ENCODE measurements around the gene SLC6A4. TPM values are rescaled to one million over a fixed set of nuclear protein-coding genes. Genes with fewer than 3 reads are reported as not detected.
"Not testable (repeated sequence)": the region's sequence is repeated elsewhere in the genome, so short reads cannot be mapped to it uniquely, and the experiment has no call there.

The SLC6A4 gene
- total and polyA plus RNA-seq, 2 of the 8 experiments (the other 6 are each of a cell fraction or from before 2014, with no cell fraction given): 0.09 to 0.33 TPM

GRCh38 chr17:30200656-30201055, 34.8 kb downstream of the SLC6A4 start:
- not testable (repeated sequence) for H3K4me3 ChIP-seq (ENCODE audit: extremely low read depth in 1 of 4, insufficient read depth in 2 of 4, low read depth in 3 of 4, low read length in 4 of 4); H3K79me2 ChIP-seq (ENCODE audit: control insufficient read depth in 1 of 2, insufficient read depth in 2 of 2, low read length in 2 of 2); H2AK5ac ChIP-seq (ENCODE audit: low read depth, low read length); H3K4me2 ChIP-seq (ENCODE audit: insufficient read depth in 1 of 2, low read depth in 2 of 2, low read length in 2 of 2); H2BK5ac ChIP-seq (ENCODE audit: low read depth, low read length); H2BK15ac ChIP-seq (ENCODE audit: low read length); H4K5ac ChIP-seq (ENCODE audit: insufficient read length, low read depth, low read length); H3K9ac ChIP-seq (replicated peaks in 1 of 4; ENCODE audit: extremely low read depth in 1 of 4, low read depth in 3 of 4, low read length in 3 of 4); H2BK120ac ChIP-seq (replicated peaks; ENCODE audit: low read depth, low read length); H3K14ac ChIP-seq (ENCODE audit: insufficient read length); H3K56ac ChIP-seq (replicated peaks; ENCODE audit: insufficient read length, low read depth, low read length); H3K79me1 ChIP-seq (ENCODE audit: low read depth, low read length); H2BK12ac ChIP-seq (ENCODE audit: low read depth, low read length); H3K9me3 ChIP-seq (ENCODE audit: insufficient read depth in 2 of 2, low read depth in 1 of 2, low read length in 1 of 2); H3K27ac ChIP-seq (ENCODE audit: low read depth, low read length); H2AFZ ChIP-seq (ENCODE audit: low read length); H4K91ac ChIP-seq (replicated peaks; ENCODE audit: insufficient read length, low read length); H3K23me2 ChIP-seq (ENCODE audit: low read depth, low read length); H3K27me3 ChIP-seq (replicated peaks in 1 of 4; ENCODE audit: control insufficient read depth in 3 of 4, extremely low read depth in 1 of 4, insufficient read depth in 3 of 4, low read length in 3 of 4); H3K36me3 ChIP-seq (ENCODE audit: control insufficient read depth in 2 of 4, insufficient read depth in 4 of 4, low read length in 3 of 4); H3K18ac ChIP-seq (ENCODE audit: extremely low read depth, low read length); H4K8ac ChIP-seq (ENCODE audit: extremely low read depth, insufficient read depth, low read length); FAIRE-seq; H3K4ac ChIP-seq (replicated peaks; ENCODE audit: insufficient read length, low read depth, low read length); H3K4me1 ChIP-seq (replicated peaks in 1 of 4; ENCODE audit: control insufficient read depth in 3 of 4, insufficient read depth in 4 of 4, low read length in 3 of 4); H2BK20ac ChIP-seq (ENCODE audit: low read length); H3K23ac ChIP-seq (ENCODE audit: insufficient read length); DNase-seq (ENCODE audit: low read depth in 1 of 2, low spot score in 2 of 2); H4K20me1 ChIP-seq (replicated peaks in 1 of 2; ENCODE audit: control insufficient read depth in 1 of 2, insufficient read depth in 2 of 2, low read length in 2 of 2)
- ChIA-PET POLR2A (ENCODE audit: partially characterized antibody) (interaction anchor here (0.6 kb wide), 1 partner anchor 278 kb away, joined by 3 read pairs; no protein-coding TSS in a partner anchor), CTCF (ENCODE audit: partially characterized antibody) (interaction anchor here (2.8 to 3.8 kb wide), 2 partner anchors 13 to 76 kb away, joined by 8 to 26 read pairs; no protein-coding TSS in a partner anchor)
- 82% methylated on average over 8 of the region's 9 CpGs; no CpG with 5 or more reads in 1 of the 2 experiments for WGBS, 2 experiments (ENCODE audit: extremely low coverage in 1 of 2, insufficient coverage in 1 of 2, insufficient read length in 1 of 2, insufficient replicate concordance in 2 of 2, low coverage in 1 of 2, low lambda C conversion rate in 2 of 2, missing lambda C conversion rate in 1 of 2)

All from H1 (cell line).